ENCODE measurements around the gene BCAS3.
"Not testable (repeated sequence)": the region's sequence is repeated elsewhere in the genome, so short reads cannot be mapped to it uniquely, and the experiment has no call there.

GRCh38 chr17:60814941-60815340 is 137.3 kb downstream of the BCAS3 start:
- TF ChIP-seq CTCF, POLR2A (IDR thresholded peaks at IDR 0.05): not testable (repeated sequence)

All from heart left ventricle (tissue), 13 donors.